HG03571 (cell line): ENCODE measurements around the gene COL4A1.

Experiments
- ATAC-seq: cut with Tn5 transposase; IDR thresholded peaks from one replicate; pipeline ENCODE4 v1.9.1; 2021; ENCODE audit not compliant: unreplicated experiment

The COL4A1 gene

GRCh38 chr13:110206185-110206584 is 100.8 kb downstream of the COL4A1 start:
- no peak for ATAC-seq

- ATAC-seq = no peak
Observed at GRCh38 chr13:110201114-110201513, 105.8 kb downstream of the COL4A1 start.

- ATAC-seq = no peak
Observed at GRCh38 chr13:110200276-110200870, 106.6 kb downstream of the COL4A1 start.

GRCh38 chr13:110199046-110199831 is 107.7 kb downstream of the COL4A1 start:
- no peak for ATAC-seq

GRCh38 chr13:110197471-110197870 is 109.5 kb downstream of the COL4A1 start:
- no peak for ATAC-seq

GRCh38 chr13:110197026-110197425 is 109.9 kb downstream of the COL4A1 start:
- ATAC-seq = no peak

GRCh38 chr13:110195547-110196485 is 111.1 kb downstream of the COL4A1 start:
- ATAC-seq = no peak

GRCh38 chr13:110194451-110194850 is 112.5 kb downstream of the COL4A1 start:
- no peak for ATAC-seq

- ATAC-seq = no peak
Observed at GRCh38 chr13:110193491-110193890, 113.5 kb downstream of the COL4A1 start.

GRCh38 chr13:110192472-110192871 is 114.5 kb downstream of the COL4A1 start:
- ATAC-seq = no peak

- ATAC-seq = no peak
Observed at GRCh38 chr13:110187641-110188161, 119.3 kb downstream of the COL4A1 start.

GRCh38 chr13:110186231-110186855 is 120.6 kb downstream of the COL4A1 start:
- no peak for ATAC-seq

- ATAC-seq = no peak
Observed at GRCh38 chr13:110185696-110186095, 121.3 kb downstream of the COL4A1 start.

- ATAC-seq = no peak
Observed at GRCh38 chr13:110183910-110184309, 123.0 kb downstream of the COL4A1 start.

- no peak for ATAC-seq
Observed at GRCh38 chr13:110182461-110182860, 124.5 kb downstream of the COL4A1 start.

- no peak for ATAC-seq
Observed at GRCh38 chr13:110182003-110182402, 125.0 kb downstream of the COL4A1 start.

- no peak for ATAC-seq
Observed at GRCh38 chr13:110179857-110180147, 127.2 kb downstream of the COL4A1 start.

- no peak for ATAC-seq
Observed at GRCh38 chr13:110179116-110179856, 127.7 kb downstream of the COL4A1 start.

GRCh38 chr13:110177790-110178189 is 129.2 kb downstream of the COL4A1 start:
- no peak for ATAC-seq

GRCh38 chr13:110176431-110176830 is 130.5 kb downstream of the COL4A1 start:
- no peak for ATAC-seq
